ENCODE data around the gene IL20.

The IL20 gene

DNA sequence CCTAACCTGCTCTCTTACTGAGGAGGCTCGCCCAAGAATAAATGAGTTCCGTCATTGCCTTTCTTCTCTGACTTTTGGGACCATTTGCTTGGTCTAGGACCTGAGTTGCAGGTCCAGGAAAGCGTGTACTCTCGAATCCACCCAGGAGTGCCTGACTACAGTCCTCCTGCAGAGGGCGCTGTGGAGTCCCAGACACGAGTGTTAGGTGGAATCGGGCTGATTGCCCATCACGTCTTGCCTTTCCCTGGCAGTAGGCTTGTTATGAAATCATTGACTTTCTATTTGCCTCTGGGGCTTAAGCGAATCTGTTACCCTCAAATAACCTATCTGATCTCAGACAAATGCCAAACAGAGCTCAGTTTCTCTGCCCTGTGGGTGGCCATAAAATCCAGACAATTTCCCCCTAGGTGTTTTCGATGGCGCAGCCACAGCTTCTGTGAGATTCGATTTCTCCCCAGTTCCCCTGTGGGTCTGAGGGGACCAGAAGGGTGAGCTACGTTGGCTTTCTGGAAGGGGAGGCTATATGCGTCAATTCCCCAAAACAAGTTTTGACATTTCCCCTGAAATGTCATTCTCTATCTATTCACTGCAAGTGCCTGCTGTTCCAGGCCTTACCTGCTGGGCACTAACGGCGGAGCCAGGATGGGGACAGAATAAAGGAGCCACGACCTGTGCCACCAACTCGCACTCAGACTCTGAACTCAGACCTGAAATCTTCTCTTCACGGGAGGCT is at the start of gene IL20:
TSS of gene IL20 (plus strand) at position 685 of the 733 bp plus-strand sequence. CDS start 230 bp downstream, outside the sequence.
- DNase-seq = peak; percentile 66

- no peak for DNase-seq
Observed at GRCh38 chr1:206816390-206817287, 48.8 kb upstream of the IL20 start.

DNA sequence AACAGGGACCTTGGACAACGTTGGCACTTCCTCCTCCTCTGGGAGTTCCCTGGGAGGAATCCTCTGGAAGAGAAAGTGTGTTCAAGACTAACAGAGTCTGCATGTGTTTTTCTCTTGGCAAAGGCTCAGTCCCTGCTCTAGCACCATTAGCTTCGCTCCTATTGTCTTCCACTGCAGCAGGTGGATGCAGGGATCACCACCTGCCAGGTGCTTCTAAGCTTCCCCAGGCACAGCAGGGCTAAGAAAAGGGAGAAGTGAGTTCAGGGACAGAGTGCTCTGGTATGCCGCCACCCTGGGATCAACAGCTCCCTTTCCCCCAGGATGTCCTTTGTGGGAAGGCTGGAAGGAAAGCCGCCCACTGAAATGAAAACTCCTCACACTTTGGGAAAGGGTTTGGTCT is 43.9 kb upstream of the IL20 start:
- no peak for DNase-seq

DNA sequence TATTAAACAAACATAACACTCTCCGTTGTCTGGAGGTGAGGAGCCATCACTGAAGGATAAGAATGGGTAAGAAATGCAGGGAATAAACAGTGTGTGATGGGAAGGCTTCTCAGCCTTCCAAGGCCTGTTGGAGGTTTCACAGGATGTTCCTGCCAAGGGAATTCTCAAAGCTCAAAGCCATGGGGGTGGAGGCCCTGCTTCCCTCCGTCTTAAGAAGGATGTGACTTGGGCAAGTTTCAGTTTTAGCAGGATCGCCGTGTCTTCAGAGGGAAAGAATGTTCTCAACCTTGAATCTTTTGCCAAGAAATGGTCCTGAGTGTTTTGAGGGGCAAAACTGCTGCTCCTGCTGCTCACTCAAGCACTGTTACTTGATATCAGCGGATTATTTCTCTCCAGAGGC is 41.7 kb upstream of the IL20 start:
- DNase-seq = no peak

GRCh38 chr1:206824331-206824730 is 41.1 kb upstream of the IL20 start:
- no peak for DNase-seq

DNA sequence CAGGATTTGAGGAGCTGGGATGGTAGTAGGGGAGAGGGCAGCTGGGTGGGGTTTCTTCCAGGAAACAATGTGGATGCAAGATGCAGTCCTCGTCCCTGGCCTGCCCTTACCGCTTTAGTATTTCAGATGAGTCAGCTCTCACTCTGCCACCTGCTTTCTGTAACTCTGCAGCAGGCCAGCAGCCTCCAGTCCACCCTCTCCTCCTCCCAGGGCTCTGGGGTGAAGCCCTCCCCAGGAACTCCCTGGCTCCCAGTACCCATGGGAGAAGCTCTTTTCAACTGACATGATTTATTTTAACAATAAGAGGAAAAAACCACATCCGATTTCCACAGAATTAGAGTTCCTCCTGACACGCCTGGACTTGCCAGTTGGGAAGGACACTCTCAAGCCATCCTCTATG is 39.0 kb upstream of the IL20 start:
- no peak for DNase-seq

DNA sequence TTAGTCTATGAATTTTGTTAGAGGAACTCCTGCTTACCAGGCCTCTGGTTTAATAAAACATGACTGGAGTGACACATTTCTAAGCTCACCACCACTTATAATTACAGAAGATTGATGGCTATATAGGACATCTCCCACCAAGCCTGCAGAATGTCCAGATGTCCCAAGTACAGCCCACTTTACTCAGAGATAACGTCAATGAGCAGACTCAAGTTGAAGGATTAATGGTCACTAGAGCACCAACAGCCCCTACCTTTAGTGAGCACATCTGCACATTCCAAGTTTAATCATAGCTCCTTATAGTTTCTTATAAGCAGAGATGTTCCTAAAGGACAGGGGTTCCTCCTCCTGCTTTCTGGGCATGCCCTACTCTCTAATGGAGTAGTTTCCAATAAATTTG is 37.4 kb upstream of the IL20 start:
- no peak for DNase-seq

- DNase-seq = no peak
Observed at GRCh38 chr1:206828765-206829164, 36.7 kb upstream of the IL20 start.

DNA sequence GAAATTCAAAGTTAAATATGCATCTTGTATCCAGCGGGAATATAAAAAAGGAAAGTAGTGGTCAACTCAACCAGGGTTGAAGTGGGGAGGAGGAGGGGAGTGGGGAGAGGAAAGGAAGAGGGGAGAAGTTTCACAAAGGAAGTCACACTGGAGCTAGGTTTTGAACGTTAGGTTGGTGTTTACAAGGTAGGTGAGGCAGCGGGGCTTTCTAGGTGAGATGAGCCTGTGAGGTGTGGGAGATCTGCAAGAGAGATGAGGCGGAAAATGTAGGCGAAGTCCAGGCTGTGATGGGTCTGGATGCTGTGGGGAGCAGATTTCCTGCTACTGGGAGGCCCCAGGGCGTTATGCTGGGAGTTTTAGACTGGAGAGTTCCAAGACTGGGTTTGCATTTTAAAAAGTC is 36.1 kb upstream of the IL20 start:
- no peak for DNase-seq

DNA sequence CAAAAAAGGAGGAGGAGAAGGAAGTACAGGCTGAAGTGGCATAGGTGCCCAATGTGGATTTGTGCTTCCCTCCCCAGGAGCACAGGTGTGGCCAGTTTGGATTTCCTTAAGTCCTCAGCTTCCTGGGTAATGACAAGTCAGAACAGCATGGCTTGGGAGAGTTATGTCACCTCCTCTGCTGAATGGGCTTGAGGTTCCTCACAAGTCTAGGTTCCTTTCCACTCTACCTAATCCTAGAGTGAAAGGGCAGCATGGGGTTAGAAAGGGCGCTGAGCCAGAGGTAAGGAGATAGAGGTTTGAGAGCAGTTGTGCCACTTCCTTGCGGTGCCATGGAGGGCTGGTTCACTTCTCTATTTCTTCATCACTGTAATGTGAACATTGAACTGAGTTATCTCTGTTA is 35.5 kb upstream of the IL20 start:
- DNase-seq = no peak

GRCh38 chr1:206831650-206832049 is 33.8 kb upstream of the IL20 start:
- DNase-seq = no peak

- DNase-seq = no peak
Observed at GRCh38 chr1:206832352-206832880, 33.0 kb upstream of the IL20 start.

- DNase-seq = no peak
Observed at GRCh38 chr1:206833106-206833680, 32.2 kb upstream of the IL20 start.

DNA sequence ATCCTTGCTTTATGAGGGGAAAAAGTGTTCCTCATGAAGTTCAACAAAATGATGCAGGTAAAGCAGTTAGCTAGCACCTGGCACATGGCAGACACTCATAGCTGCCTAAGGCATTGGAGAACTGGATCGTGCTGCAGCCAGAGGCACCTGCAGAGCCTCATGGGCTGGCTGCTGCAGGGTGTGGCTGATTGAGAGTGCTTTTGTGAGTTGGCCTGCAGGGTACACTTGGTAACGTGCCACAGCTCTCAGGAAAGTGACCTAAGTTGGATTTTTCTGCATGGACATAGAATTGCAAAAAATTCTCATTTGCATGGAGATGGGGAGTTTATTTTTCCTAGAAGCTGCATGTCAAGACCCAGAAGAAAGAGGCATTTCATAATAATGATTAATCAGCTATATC is 31.6 kb upstream of the IL20 start:
- no peak for DNase-seq

DNA sequence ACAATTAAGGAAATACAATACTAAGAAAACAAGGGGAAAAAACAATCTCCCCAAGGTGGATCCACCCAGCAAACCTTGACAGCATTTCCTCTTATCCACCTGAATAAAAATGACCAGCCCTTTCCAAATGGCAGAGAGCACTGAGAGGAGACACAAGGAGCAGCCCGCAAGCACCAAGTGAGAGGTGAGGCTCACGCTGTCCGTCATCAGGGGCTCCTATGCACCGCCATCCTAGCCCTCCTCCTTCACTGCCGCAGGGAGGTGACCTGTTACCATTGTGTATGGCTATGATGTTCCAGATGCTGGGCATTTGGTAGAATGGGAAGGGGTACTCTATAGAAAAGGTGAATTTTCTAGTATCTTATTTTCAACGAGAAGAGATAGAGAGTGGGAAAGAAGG is 31.2 kb upstream of the IL20 start:
- DNase-seq = no peak

DNA sequence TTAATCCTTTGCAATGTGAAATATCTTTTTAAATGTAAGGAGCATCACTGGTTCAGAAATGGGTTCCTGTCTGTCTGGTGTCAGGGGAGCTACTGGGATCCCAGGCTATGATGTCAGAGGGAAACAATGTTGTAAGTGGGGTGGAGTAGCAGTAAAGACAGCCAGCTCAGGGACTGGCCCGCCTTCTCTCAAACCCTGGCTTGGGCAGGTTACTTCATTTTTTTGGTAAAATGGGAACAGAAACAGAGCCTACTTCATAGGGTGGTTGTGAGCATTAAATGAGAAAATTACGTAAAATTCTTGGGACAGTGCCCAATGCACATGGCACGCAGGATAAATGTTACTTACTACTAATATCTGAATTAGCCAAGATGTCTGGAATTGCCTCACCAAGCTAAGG is 30.7 kb upstream of the IL20 start:
- DNase-seq = no peak

GRCh38 chr1:206835186-206835585 is 30.2 kb upstream of the IL20 start:
- DNase-seq = no peak

DNA sequence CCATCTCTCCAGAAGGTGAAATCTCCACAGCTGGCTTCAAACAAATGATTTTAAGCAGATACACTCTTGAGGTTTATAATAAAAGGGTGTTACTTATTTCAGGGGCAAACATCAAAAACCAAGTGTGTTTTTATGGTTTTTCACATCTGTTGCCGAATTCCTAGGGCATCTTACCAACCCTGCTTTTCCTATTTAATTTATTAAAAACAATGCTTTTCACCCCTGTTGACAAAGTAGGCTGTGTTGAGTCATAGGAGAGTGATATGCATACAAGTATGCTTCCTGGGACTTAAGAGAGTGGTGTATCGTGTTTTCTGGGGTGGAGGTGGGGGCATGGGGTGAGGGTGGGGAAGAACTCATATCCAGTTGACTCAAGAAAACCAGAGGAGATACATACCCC is 29.3 kb upstream of the IL20 start:
- DNase-seq = no peak

DNA sequence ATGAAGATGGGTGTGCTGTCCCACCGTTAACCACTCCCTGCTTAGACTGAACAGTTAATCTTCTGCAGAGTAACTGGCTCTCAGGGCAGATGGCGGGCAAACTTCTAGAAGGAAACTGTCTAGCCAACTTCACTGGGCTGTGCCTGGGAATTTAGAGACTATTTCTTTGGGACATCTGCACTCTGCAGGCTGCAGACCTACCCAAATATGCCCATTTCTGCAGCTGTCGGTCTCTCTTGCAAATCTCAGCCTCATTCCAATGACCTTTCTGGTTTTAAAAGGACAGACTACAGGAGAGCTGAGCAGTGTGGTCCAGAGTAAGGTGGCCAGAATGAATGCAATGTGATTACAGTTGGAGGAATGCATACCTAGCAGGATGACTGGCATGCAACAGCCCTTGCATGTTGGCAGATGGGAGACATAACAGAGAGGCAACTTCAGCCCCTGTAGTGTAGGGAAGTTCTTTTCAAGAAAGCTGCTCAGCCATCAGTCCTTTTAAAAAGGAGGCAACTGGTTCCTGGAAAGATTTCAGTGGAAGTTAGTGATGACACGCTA is 26.3 kb upstream of the IL20 start:
- DNase-seq = no peak

DNA sequence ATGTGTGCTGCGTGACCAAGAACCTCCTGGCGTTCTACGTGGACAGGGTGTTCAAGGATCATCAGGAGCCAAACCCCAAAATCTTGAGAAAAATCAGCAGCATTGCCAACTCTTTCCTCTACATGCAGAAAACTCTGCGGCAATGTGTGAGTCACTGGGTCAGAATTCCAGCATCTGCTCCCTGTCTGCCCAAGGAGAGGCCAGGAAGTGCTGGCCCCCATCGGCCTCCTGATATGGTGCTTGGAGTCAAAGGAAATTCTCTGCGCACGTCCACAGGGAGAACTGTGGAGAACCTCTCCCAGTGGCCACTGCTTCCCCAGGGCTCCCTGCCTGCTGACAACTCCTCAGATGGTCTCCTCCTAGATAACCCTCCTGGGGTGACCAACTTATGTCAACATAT is 25.6 kb upstream of the IL20 start:
- DNase-seq = no peak

DNA sequence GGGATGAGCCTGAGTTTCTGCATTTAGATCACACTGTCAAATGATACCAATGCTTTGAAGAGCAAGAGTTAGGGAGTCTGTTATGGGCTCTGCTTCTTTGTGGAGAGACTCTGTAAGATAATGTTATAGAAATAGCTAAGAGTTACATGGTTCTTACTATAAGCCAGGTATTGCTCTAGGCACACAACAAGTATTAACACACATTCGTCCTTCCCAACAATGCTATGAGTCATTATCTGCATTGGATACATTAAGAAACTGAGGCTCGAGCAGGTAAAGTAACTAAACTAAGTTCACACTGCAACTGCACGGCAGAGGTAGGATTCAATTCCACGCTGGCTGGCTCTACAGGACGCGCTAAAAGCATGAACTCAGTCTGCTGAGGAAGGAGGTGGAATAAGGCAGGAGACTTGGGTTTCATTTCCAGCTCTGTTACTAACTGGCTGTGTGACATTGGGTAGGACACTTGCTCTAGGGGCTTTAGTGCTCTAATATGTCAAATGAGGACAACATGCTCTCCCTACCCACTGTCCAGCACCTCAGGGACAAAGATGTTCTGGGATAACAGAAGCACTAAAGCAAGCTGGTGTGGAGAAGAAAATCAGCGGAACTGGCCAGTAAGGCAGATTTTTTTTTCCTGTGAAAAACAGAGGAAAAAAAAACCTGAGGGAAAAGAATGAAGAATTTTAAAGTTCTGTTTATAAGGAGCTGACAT is 23.7 kb upstream of the IL20 start:
- no peak for DNase-seq

GRCh38 chr1:206842854-206843253 is 22.6 kb upstream of the IL20 start:
- no peak for DNase-seq

- no peak for DNase-seq
Observed at GRCh38 chr1:206843626-206844025, 21.8 kb upstream of the IL20 start.
